Measurements from ENCODE around the gene HLA-DQA2. TPM values are rescaled to one million over a fixed set of nuclear protein-coding genes. Genes with fewer than 3 reads are reported as not detected.

Gene HLA-DQA2
- total and polyA plus RNA-seq, 2 of the 4 experiments (the other 2 are of a cell fraction) = not detected

DNA sequence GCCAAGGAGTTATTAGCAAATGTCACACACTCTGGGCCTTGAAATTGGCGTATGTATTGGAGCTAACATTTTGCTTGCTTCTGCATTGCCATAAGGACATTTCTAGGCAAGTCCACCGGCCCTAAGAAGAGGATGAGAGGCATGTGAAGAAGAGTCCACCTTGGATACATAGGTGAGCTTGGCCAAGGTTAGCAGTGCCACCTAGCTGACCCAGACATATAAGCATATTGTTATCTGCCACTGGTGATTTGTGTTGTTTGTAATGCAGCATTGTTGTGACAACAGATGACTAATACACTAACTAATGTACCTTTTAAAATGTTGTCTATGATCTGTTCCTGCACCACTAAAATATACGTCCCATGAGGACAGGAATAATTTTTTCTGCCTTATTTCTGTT lies 24.8 kb upstream of the HLA-DQA2 start:
- Histone ChIP-seq H4K91ac (ENCODE audit: insufficient read depth, low read depth, low read length) (no peak overlapping the region), H2BK20ac (ENCODE audit: low read depth, low read length) (no peak overlapping the region), H3K18ac (ENCODE audit: low read depth, low read length) (no peak overlapping the region), H3K4me2 (ENCODE audit: low read depth, low read length) (no peak overlapping the region), H3K9ac (ENCODE audit: low read depth, low read length) (no peak overlapping the region), H2BK120ac (ENCODE audit: low read depth, low read length) (no peak overlapping the region), H3K27me3 (ENCODE audit: control insufficient read depth, insufficient read depth, low read length) (peaks cover 1% of the 10 kb centered on the region; the same call in 1 of the 2 replicates), H2AK9ac (replicated peaks; ENCODE audit: low read depth, low read length, poor library complexity) (no peak overlapping the region), H3K4me1 (ENCODE audit: control insufficient read depth, insufficient read depth, low read length) (no peaks in the 10 kb centered on the region), H4K5ac (ENCODE audit: low read depth, low read length) (no peak overlapping the region), H3K14ac (replicated peaks; ENCODE audit: low read depth, low read length) (no peak overlapping the region), H4K8ac (ENCODE audit: low read depth in 2 of 2, low read length in 2 of 2) (no peak overlapping the region), H2AK5ac (ENCODE audit: low read depth, low read length) (no peak overlapping the region), H3K4me3 (ENCODE audit: insufficient read depth, low read depth, low read length) (no peak overlapping the region), H3K36me3 (ENCODE audit: control insufficient read depth, insufficient read depth, low read length) (no peaks in the 10 kb centered on the region), H3K23ac (ENCODE audit: low read depth, low read length) (no peak overlapping the region), H2BK15ac (ENCODE audit: low read depth, low read length) (no peak overlapping the region), H4K20me1 (ENCODE audit: insufficient read depth, low read length) (no peaks in the 10 kb centered on the region), H3K9me3 (ENCODE audit: control insufficient read depth, insufficient read depth, low read length) (no peaks in the 10 kb centered on the region), H2AFZ (replicated peaks; ENCODE audit: low read length, poor library complexity) (no peak overlapping the region), H3K27ac (ENCODE audit: insufficient read depth, low read length) (no peak overlapping the region), H2BK5ac (ENCODE audit: low read depth, low read length, poor library complexity, severe bottlenecking) (no peak overlapping the region), H3K4ac (ENCODE audit: low read depth, low read length) (no peak overlapping the region), H3K56ac (ENCODE audit: extremely low read depth, insufficient read depth, low read length) (no peak overlapping the region), H3K9me1 (ENCODE audit: insufficient read depth, low read length) (no peaks in the 10 kb centered on the region), H3K79me1 (ENCODE audit: low read depth in 1 of 2, low read length in 2 of 2) (no peaks in the 10 kb centered on the region)
- in situ Hi-C loops (cut with MboI; ENCODE audit: low sequenced_read_pairs) = no loop called here
- no TSS peak for BruUV-seq (replicated peaks)
- intact Hi-C loops (cut with micrococcal nuclease) = no loop called here
- ATAC-seq (ENCODE audit: low read depth) (no peak), DNase-seq (no peak)
- TF ChIP-seq BHLHE40 (IDR thresholded peaks at IDR 0.05; ENCODE audit: low read depth, low read length) (no peak), FOS (IDR thresholded peaks at IDR 0.05; ENCODE audit: low read depth, low read length) (no peak), MAFK (IDR thresholded peaks at IDR 0.05; ENCODE audit: low read depth, low read length) (no peak), RFX5 (IDR thresholded peaks at IDR 0.05; ENCODE audit: low read depth, low read length) (no peak), CEBPB (IDR thresholded peaks at IDR 0.05; ENCODE audit: low read depth, low read length) (no peak), NFE2L2 (IDR thresholded peaks at IDR 0.05; ENCODE audit: low read depth, low read length) (no peak), SMC3 (IDR thresholded peaks at IDR 0.05; ENCODE audit: low read depth, low read length) (no peak), POLR2A (IDR thresholded peaks at IDR 0.05; ENCODE audit: low read depth, low read length) (no peak), RCOR1 (IDR thresholded peaks at IDR 0.05; ENCODE audit: insufficient replicate concordance, low read length) (no peak)
- TF ChIP-seq, protein P1, sequence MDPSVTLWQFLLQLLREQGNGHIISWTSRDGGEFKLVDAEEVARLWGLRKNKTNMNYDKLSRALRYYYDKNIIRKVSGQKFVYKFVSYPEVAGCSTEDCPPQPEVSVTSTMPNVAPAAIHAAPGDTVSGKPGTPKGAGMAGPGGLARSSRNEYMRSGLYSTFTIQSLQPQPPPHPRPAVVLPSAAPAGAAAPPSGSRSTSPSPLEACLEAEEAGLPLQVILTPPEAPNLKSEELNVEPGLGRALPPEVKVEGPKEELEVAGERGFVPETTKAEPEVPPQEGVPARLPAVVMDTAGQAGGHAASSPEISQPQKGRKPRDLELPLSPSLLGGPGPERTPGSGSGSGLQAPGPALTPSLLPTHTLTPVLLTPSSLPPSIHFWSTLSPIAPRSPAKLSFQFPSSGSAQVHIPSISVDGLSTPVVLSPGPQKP (IDR thresholded peaks at IDR 0.05; ENCODE audit: borderline replicate concordance, low read depth, low read length) = no peak
- WGBS, 2 experiments (ENCODE audit: extremely low coverage in 2 of 2, insufficient read length in 1 of 2) = no CpG with 5 or more reads among the region's 3 CpGs
- POLR2A ChIA-PET (ENCODE audit: unreplicated experiment) = no interaction called here
- CTCF ChIA-PET = no interaction called here
- dilution Hi-C loops (cut with HindIII; ENCODE audit: low sequenced_read_pairs, unreplicated experiment) = no loop called here
